ENCODE data around the gene RABEP2.
"Not testable (repeated sequence)": the region's sequence is repeated elsewhere in the genome, so short reads cannot be mapped to it uniquely, and the experiment has no call there.

Gene RABEP2, protein sequence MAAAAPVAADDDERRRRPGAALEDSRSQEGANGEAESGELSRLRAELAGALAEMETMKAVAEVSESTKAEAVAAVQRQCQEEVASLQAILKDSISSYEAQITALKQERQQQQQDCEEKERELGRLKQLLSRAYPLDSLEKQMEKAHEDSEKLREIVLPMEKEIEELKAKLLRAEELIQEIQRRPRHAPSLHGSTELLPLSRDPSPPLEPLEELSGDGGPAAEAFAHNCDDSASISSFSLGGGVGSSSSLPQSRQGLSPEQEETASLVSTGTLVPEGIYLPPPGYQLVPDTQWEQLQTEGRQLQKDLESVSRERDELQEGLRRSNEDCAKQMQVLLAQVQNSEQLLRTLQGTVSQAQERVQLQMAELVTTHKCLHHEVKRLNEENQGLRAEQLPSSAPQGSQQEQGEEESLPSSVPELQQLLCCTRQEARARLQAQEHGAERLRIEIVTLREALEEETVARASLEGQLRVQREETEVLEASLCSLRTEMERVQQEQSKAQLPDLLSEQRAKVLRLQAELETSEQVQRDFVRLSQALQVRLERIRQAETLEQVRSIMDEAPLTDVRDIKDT

DNA sequence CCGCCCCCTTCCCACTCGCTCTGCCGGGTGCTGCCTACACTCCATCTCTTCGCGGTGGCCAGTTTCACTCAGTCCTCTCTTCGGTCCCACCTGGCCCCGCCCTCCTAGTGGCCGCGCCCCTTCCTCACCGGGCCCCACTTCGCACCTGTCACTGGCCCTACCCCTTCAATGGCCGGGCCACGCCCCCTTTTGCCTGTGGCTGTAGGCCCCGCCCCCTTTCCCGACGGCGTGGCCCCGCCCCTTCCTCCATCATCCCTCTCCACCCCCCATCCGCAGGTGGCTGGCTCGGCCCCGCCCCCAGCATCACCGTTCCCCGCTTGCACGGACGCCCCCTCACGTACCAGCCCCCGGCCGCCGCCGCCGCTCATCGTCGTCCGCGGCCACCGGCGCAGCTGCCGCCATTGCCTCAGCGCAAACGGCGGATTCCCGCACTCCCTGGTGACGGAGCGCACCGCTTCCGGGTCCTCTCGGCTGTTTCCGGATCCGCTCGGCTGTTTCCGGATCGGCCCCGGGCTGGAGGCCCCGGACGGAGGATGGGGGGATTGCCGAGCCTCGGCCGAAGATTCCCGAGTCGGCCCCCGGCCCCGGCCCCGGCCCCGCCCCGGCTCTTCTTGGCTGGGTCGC lies at the start of gene RABEP2:
RABEP2 (minus strand) TSS at position 477 of the 624 bp plus-strand sequence; CDS start at position 402, 75 bp downstream.
- DNase-seq, result peak; percentile 97

DNA sequence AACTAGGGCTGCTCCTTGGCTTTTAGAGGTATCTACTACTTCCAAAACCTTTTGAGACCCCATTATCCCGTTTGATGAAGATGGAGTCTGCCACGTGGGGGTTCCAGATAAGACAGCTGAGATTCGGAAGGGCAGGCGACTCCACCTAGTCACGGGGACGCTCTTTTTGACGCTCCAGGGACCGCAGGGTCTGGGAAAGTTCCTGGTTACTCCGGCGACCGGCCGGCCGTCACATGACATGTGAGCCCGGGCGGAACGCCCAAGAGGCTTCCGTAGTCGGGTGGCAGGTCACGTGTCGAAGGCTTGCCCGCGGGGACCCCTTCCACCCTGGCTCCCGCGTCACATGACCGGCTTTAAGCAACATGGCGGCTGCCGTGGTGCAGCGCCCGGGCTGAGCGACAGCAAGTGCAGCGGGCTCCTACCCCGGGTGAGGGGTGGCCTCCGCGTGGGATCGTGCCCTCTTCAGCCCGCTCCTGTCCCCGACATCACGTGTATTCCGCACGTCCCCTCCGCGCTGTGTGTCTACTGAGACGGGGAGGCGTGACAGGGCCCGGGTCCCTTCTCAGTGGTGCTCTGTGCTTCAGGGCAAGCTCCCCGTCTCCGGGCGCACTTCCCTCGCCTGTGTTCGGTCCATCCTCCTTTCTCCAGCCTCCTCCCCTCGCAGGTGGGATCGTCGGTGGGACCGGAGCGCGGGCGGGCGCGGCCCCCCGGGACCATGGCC lies 49.6 kb upstream of the RABEP2 start, which contains the start of gene SPNS1:
SPNS1 (plus strand) TSS at position 342 of the 721 bp plus-strand sequence; CDS start at position 716, 374 bp downstream.
- DNase-seq, result peak; percentile 98

DNA sequence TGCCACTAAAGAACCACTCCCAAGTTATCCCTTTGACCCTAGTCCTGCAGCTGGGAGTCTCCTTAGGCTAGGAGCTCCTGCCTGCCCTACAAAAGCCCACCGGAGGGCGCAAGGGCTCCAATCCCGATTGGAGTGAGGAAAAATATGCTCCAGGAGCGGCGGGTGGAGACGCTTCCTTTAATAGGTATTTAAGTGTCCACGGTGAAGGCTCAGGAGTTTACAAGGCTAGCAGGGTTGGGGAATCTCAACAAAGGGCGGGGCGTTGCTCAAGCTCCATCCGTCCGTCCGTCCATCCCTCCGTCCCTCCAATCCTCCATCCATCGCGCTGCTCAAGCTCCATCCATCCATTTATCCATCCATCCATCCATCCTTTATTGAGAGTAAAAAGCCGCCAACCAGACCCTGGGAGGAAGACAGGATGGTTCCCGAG lies 49.0 kb upstream of the RABEP2 start:
- DNase-seq, result peak; percentile 46

DNA sequence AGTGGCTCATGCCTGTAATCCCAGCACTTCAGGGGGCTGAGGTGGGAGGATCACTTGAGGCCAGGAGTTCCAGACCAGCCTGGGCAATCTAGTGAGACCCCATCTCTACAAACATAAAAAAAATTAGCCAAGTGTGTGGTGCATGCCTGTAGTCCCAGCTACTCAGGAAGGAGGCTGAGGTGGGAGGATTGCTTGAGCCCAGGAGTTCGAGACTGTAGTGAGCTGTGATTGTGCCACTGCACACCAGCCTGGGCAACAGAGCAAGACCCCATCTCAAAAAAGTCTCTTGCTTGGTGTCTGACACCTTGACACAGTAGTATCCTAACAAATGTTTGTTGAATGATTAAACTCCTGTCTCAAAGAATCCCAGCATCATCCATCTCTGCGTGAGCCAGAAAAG lies 44.7 kb upstream of the RABEP2 start:
- DNase-seq, result not testable (repeated sequence)

DNA sequence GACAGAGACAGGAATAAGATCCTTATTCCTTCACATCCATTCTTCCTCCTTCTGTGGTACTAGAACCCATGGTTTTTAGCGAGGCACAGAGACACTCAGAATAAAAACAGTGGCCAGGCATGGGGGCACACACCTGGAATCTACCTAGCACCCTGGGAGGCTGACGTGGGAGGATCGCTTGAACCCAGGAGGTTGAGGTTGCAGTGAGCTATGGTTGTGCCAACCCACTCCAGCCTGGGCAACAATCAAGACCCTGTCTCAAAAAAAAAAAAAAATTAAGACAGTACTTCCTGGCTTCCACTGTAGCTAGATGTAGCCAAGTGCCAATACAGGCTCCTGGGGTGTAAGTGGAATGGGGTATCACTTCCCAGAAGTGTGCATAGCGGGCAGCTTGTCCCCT lies 42.1 kb upstream of the RABEP2 start:
- DNase-seq, result no peak

DNA sequence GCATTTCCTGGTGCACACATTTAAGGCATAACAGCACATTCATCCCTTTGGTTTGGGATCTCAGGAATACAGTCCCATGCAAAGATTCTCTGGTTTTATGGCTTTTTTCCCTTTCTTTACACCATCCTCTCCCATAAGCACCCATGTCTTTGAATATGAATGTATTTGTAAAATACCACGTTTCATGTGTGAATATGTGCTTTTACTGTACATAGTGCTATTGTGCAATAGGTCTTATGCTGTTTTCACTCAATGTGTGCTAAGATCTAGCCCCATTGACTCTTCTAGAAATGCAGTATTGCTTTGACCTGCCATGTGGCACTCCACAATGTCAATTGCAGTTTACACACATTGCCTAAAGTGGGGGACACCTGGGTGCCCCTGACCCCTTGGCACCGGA lies 39.5 kb upstream of the RABEP2 start:
- no peak for DNase-seq

DNA sequence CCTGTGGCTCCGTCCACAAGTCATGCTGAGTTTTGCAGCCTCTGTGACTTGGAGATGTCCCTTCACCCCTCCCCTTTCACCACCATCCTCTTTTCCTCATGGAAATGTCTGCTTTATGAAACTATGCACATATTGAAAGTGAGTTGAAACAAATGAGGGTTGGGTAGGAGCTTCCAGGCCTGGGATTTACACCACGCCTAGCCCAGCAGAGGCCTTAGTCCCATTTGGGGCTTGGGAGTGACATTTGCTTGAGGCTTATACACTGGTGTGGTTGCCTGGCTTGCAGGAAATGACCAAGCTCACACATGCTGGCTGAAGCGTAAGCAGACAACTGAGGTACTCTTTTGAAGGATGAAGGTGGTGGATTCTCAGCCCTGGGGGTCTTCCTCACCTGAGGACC lies 39.0 kb upstream of the RABEP2 start:
- no peak for DNase-seq

DNA sequence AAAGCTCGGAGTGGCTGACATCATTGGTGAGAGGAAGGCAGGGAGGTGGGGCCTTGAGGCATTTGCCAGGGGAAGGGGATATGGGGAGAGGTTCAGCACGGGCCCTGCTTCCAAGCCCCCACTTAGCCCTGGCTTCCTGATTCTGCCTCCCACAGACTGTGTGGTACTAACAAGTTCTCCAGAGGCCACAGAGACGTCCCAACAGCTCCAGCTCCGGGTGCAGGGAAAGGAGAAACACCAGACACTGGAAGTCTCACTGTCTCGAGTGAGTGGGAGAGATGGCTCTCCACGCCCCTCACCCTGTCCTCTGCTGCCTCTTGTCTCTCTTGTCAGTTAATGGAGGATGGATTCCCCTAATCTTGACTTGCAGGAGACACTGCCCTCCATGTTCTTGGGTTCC lies 33.8 kb upstream of the RABEP2 start:
- DNase-seq, result no peak

DNA sequence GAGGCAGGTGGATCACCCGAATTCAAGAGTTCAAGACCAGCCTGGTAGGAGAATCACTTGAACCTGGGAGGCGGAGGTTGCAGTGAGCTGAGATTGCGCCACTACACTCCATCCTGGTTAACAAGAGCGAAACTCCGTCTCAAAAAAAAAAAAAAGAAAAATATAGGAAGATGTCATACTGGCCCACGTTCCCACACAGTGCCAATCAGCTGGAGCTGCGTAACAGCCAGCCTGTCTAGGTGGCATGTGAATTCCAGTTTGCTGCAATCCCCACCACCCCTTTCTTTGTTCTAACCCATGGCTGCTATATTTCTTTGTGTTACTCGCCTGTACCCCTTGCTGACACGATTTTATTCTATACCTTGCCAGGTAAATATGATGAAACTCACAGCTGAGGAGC lies 33.2 kb upstream of the RABEP2 start:
- DNase-seq, result no peak

DNA sequence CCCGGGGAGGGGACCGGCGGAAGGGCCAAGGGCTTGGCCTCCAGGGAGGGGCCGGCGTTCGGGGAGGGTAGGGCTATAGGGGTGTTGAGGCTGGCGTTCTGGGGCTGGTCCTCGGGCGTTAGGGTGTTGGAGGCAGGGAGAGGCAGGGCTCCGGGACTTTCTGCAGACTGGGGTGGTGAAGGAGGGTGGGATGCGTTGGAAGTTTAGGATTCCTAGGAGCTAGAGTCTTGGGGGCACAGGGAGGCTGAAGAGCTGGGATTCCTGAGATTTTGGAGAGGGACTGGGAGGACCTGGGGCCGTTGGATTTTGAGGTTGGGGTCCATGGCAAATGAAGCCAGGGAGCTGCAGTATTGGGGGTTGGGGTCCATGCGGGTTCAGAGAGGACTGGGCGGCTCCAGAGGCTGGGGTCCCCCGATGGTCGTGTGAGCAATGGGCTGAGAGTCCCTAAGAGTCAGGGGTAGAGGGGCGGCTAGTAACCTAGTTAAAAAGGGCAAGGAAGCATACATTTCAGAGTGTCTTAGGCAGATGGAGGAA lies 26.4 kb upstream of the RABEP2 start:
- peak; percentile 57 for DNase-seq

DNA sequence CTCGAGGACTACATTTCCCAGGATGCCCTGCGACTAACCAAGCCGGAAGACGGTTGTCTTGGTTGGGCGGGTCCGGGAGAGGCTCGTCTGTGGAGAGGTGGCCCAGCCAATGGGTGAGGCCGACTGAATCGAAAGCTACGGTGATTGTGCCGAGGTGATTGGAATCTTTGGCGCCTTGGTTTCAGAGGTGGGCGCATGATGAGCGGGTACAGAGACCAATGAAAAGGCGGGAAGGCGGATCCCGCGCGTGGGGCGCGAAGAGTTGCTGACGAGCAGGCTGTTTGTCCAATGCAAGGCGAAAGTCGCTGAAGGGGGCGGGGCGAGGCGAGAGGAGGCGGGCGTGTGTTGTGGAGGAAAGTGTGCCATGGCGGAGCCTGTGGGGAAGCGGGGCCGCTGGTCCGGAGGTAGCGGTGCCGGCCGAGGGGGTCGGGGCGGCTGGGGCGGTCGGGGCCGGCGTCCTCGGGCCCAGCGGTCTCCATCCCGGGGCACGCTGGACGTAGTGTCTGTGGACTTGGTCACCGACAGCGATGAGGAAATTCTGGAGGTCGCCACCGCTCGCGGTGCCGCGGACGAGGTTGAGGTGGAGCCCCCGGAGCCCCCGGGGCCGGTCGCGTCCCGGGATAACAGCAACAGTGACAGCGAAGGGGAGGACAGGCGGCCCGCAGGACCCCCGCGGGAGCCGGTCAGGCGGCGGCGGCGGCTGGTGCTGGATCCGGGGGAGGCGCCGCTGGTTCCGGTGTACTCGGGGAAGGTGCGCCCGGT lies 25.8 kb upstream of the RABEP2 start, which contains the start of gene NFATC2IP:
NFATC2IP (plus strand) TSS at position 290 of the 762 bp plus-strand sequence; CDS start at position 365, 75 bp downstream.
- DNase-seq, result peak; percentile 100

DNA sequence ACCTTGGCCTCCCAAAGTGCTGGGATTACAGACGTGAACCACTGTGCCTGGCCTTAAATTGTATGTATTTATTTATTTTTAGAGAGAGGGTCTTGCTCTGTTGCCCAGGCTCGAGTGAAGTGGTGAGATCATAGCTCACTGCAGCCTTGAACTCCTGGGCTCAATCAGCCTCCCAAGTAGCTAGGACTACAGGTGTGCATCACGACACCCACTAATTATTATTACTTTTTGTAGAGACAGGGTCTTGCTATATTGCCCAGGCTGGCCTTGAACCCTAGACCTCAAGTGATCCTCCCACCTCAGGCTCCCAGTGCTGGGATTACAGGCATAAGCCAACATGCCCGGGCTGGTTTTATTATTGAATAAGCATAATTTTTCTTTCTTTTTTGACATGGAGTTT lies 21.6 kb upstream of the RABEP2 start:
- DNase-seq, result no peak

DNA sequence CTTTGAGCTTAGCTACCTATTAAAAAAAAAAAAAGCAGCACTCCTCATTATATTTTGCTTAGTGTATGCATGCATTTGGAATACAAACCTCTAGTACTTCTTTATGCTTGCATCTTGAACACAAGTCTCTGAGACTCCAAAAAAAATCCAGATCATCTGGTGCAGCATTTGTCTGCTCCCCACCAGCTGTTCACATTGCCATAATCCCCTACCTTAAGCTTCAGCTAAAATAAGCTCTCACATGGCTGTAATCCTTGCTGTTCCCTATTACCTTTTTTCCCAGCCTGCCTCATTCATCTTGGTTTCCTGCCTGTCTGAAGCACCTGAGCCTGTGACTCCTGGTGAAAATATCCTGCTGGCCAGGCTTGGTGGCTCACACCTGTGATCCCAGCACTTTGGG lies 18.2 kb upstream of the RABEP2 start:
- DNase-seq, result no peak

DNA sequence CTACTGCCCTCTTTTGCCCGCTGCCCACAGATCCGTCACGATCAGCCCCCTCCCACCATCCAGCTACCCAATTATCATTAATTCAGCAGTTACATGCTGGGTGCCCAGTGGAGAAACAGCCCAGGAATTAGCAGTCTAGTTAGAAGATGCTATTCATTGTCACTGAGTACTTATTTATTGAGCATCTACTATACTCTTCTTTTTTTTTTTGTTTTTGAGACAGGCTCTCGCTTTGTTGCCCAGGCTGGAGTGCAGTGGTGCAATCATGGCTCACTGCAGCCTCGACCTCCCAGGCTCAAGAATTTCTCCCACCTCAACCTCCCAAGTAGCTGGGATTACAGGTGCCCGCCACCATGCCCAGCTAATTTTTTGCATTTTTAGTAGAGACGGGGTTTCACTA lies 14.8 kb upstream of the RABEP2 start:
- not testable (repeated sequence) for DNase-seq

DNA sequence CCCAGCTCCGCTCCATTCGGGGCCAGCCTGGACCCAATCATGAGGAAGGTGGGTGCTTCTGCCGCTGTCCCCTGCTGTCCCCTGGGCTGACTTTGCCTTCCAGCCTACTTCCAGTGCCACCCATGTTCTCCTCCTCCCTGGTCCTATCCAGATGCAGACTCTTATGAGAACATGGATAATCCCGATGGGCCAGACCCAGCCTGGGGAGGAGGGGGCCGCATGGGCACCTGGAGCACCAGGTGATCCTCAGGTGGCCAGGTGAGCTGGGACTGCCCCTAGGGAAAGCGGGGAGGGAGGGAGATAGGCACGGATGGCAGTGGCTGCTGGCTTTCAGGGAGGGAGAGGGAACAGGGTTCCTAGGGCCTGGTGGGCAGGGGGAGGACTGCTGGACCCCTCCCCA lies 13.7 kb upstream of the RABEP2 start:
- no peak for DNase-seq

DNA sequence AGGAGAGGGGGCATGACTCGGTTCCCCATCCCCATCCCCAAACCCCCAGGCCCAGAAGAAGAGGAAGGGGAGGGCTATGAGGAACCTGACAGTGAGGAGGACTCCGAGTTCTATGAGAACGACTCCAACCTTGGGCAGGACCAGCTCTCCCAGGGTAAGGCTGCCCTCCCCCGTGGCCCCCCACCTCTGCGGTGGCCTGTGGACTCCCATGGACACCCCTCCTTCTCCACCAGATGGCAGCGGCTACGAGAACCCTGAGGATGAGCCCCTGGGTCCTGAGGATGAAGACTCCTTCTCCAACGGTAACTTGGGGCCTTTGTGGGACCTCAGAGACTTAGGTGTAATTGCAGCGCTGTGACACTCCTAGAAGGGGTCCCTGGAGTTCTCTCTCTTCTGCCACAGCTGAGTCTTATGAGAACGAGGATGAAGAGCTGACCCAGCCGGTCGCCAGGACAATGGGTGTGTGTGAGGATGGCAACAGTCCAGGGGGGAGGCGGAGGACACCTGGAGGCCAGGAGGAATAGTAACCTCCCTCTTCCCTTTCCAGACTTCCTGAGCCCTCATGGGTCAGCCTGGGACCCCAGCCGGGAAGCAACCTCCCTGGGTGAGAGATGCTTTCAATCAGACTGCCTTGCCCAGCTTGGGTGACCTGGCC lies 12.3 kb upstream of the RABEP2 start:
- DNase-seq, result no peak

DNA sequence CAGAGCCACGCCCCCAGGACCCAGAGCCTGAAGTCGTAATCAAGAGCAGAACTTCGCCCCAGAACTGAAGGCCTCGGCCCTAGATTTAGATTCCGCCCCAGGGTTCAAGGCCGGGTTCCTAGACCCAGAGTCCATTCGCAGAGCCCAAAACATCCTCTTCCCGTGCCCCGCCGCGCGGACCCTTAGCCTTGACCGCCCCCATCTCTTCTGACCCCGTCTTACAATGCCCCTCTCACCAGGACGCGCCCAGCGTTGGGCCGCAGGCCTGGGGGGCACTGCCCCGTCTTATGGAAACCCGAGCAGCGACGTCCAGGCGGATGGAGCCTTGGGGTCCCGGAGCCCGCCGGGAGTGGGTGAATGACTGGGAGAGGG lies 11.7 kb upstream of the RABEP2 start:
- no peak for DNase-seq

DNA sequence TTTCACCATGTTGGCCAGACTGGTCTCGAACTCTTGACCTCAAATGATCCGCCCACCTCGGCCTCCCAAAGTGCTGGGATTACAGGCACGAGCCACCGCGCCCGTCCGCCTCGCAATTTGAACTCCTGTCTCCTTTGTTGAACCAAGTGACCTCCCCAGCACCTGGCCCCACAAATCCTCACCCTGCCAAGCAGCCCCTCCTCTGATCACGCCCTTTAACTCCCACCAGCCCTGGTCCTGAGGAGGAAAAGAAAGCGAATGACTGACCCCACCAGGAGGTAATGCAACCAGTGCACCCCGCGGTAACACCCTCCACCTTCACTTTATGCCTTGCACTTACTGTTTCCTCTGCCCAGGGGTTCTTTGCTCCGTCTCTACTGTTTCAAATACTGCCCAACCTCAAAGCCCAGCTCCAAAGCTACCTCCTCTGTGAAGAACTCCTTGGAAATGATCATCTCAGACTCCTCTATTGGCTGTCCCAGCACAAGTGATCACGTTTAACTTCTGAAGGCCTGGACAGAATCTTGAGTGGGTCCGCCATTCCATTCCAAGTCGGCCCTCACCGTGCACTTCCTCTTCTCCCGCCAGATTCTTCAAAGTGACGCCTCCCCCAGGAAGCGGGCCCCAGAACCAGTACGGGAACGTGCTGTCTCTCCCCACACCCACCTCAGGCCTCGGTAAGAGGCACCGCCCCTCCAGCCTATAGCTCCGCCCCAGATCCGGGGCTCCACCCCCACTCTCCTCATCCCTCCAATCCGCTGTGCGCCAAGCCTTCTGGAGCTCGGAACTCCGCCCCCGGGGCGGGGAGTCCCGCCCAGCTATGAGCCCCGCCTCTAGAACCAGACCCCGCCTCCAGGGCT lies 11.1 kb upstream of the RABEP2 start:
- DNase-seq, result peak; percentile 87

DNA sequence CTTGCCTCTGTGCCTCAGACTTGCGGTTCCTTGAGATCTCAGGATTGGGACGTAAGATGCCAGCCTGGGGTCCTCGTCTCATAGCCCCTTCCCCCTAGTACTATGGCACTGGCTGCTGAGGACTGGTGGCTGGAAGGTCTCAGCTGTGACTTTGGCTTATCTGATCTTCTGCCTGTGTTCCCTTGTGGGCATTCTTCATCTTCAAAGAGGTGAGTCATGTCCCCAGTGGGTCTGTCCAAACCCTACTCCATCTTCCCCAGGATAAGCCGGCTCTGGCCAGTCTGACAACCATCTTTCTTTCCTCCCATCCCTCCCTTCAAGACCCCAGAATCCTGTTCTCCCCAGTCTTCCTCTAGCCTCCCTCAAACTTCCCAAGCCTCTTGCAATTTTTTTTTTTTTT lies 10.3 kb upstream of the RABEP2 start:
- no peak for DNase-seq

DNA sequence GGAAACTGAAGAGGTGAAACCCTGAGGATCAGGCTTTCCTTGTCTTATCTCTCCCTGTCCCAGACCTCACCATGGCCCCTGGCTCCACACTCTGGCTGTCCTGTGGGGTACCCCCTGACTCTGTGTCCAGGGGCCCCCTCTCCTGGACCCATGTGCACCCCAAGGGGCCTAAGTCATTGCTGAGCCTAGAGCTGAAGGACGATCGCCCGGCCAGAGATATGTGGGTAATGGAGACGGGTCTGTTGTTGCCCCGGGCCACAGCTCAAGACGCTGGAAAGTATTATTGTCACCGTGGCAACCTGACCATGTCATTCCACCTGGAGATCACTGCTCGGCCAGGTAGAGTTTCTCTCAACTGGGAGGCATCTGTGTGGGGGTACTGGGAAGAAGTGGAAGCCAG lies 8.1 kb upstream of the RABEP2 start:
- no peak for DNase-seq
